Spleen (tissue), 7 donors: ENCODE results near the gene ETV2.

Experiments used
- CTCF ChIP-seq, 11 experiments: fragments of 200-600 bp in 7 of 11; fragments of 450-650 bp in 4 of 11; sonication (generic) in 4 of 11; IDR thresholded peaks in 8 of 11; conservative IDR thresholded peaks in 3 of 11; 1 replicate in 7 of 11; 2 replicates in 4 of 11; pipeline versions ENCODE4 v1.4.0 to v1.8.0; 2016 to 2021; ENCODE audit warnings: antibody characterized with exemption in 11 of 11, inconsistent platforms in 4 of 11, mild to moderate bottlenecking in 1 of 11
- POLR2A ChIP-seq, 3 donors: fragments of 450-650 bp; IDR thresholded peaks; one replicate each; pipeline ENCODE4 v1.5.1; 2017; ENCODE audit warnings: antibody characterized with exemption in 3 of 3, mild to moderate bottlenecking in 1 of 3
- donor health status: DM: no; HTN: no; CAD: no; lungs with moderate emphysema.
- donor health status: DM: no; HTN: no; CAD: no.
- donor health status: DM: no; HTN: no; CAD: no.

DNA sequence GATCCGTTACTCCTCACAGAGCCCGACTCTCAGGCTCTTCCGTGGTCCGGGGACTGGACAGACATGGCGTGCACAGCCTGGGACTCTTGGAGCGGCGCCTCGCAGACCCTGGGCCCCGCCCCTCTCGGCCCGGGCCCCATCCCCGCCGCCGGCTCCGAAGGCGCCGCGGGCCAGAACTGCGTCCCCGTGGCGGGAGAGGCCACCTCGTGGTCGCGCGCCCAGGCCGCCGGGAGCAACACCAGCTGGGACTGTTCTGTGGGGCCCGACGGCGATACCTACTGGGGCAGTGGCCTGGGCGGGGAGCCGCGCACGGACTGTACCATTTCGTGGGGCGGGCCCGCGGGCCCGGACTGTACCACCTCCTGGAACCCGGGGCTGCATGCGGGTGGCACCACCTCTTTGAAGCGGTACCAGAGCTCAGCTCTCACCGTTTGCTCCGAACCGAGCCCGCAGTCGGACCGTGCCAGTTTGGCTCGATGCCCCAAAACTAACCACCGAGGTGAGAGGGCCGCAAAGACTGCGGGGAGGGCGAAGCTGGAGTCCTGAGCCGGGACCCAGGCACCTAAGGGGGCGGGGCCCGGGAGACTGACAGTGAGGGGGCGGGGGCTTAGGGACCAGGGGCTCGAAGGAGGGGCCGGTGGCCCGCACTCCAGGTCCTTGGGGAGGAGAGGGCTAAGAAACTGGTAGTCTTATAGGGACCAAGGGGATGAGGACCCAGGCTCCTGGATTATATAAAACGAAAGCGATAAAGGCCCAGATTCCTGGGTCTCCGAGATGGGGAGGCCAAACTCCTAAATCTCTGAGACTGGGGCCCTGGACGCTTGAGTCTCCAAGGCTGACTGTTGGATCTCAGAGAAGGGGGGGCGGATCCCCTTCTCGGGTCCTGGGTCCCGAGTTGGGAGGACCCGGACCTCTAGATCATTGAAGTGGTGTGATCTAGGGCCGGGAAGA is 2.0 kb downstream of the ETV2 start:
- TF ChIP-seq CTCF (IDR thresholded peaks at IDR 0.05 in 8 of 11, conservative IDR thresholded peaks at IDR 0.05 in 3 of 11) (no peak), POLR2A (IDR thresholded peaks at IDR 0.05) (peak; percentile 12 to 67 (median 51))
